ENCODE measurements around the gene LMX1B. TPM values are rescaled to one million over a fixed set of nuclear protein-coding genes. Genes with fewer than 3 reads are reported as not detected.

Gene LMX1B
- polyA plus RNA-seq, 1 of the 3 experiments (the other 2 are of a cell fraction) = not detected

DNA sequence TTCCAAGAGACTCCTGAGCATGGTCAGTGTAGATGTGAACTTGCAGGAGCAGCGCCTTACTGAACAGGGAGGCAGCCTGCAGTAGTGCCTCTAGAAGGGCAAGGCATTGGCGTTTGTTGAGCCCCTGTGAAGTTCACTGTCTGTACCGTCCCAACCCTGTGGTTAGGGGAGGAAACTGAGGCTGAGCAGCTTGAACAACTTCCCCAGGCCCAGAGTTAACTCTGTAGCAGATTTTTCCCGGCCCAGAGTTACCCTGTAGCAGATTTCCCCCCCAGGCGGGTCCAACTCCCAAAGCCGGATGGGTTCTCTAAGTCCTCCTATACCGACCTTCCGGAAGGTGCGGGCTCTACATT, 9.6 kb downstream of the LMX1B start:
- 34% methylated on average over 7 of the region's 9 CpGs for WGBS (ENCODE audit: low lambda C conversion rate)
- H3K9me2 ChIP-seq = no peaks in the 10 kb centered on the region
- no peak for DNase-seq
- no peak for TF ChIP-seq TEAD4 (IDR thresholded peaks at IDR 0.05; ENCODE audit: borderline replicate concordance, insufficient read depth)
- TF ChIP-seq, protein P1, sequence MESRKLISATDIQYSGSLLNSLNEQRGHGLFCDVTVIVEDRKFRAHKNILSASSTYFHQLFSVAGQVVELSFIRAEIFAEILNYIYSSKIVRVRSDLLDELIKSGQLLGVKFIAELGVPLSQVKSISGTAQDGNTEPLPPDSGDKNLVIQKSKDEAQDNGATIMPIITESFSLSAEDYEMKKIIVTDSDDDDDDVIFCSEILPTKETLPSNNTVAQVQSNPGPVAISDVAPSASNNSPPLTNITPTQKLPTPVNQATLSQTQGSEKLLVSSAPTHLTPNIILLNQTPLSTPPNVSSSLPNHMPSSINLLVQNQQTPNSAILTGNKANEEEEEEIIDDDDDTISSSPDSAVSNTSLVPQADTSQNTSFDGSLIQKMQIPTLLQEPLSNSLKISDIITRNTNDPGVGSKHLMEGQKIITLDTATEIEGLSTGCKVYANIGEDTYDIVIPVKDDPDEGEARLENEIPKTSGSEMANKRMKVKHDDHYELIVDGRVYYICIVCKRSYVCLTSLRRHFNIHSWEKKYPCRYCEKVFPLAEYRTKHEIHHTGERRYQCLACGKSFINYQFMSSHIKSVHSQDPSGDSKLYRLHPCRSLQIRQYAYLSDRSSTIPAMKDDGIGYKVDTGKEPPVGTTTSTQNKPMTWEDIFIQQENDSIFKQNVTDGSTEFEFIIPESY (IDR thresholded peaks at IDR 0.05; ENCODE audit: borderline replicate concordance, low read depth) = no peak
- TF ChIP-seq RCOR1 (IDR thresholded peaks at IDR 0.05; ENCODE audit: low read length) = no peak
- TF ChIP-seq, protein P2, sequence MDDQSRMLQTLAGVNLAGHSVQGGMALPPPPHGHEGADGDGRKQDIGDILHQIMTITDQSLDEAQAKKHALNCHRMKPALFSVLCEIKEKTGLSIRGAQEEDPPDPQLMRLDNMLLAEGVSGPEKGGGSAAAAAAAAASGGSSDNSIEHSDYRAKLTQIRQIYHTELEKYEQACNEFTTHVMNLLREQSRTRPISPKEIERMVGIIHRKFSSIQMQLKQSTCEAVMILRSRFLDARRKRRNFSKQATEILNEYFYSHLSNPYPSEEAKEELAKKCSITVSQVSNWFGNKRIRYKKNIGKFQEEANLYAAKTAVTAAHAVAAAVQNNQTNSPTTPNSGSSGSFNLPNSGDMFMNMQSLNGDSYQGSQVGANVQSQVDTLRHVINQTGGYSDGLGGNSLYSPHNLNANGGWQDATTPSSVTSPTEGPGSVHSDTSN (IDR thresholded peaks at IDR 0.05) = no peak
- no peak for TF ChIP-seq YY1 (IDR thresholded peaks at IDR 0.05; ENCODE audit: low read depth)
- no peak for TF ChIP-seq TCF12 (IDR thresholded peaks at IDR 0.05)
- no peak for TF ChIP-seq RXRA (IDR thresholded peaks at IDR 0.05; ENCODE audit: borderline replicate concordance, low read depth)
- TF ChIP-seq GABPA (IDR thresholded peaks at IDR 0.05; ENCODE audit: low read depth) = no peak
- ChIA-PET POLR2A (no interaction called here), CTCF (interaction anchor here (0.9 to 2.2 kb wide), 3 partner anchors 10 to 74 kb away, joined by 3 to 6 read pairs (median 5); no protein-coding TSS in a partner anchor)
- H3F3A ChIP-seq (replicated peaks; ENCODE audit: insufficient read depth) = no peaks in the 10 kb centered on the region
- H3K27ac ChIP-seq (ENCODE audit: low read depth in 2 of 2, low read length in 1 of 2) = no peak overlapping the region
- H3K27me3 ChIP-seq (ENCODE audit: insufficient read depth) = peaks cover 100% of the 10 kb centered on the region
- H3K9me3 ChIP-seq = no peaks in the 10 kb centered on the region
- H3K4me3 ChIP-seq (ENCODE audit: low read depth in 2 of 2, low read length in 1 of 2) = no peak overlapping the region
- no peaks in the 10 kb centered on the region for H3K79me2 ChIP-seq (ENCODE audit: insufficient read depth)
- H3K36me3 ChIP-seq (replicated peaks in 1 of 2; ENCODE audit: control insufficient read depth in 1 of 2, insufficient read depth in 2 of 2, low read length in 1 of 2) = no peaks in the 10 kb centered on the region
- no peaks in the 10 kb centered on the region for H4K20me1 ChIP-seq (ENCODE audit: insufficient read depth)
- no peak overlapping the region for H3K4me2 ChIP-seq
- H3K4me1 ChIP-seq (ENCODE audit: control insufficient read depth in 1 of 2, insufficient read depth in 2 of 2, low read depth in 1 of 2, low read length in 1 of 2) = peaks cover 0 to 8% of the 10 kb centered on the region in 2 experiments; a peak in 1 of 4 replicates
- H3K9ac ChIP-seq = no peak overlapping the region
- H2AFZ ChIP-seq (ENCODE audit: low read depth) = no peak overlapping the region

DNA sequence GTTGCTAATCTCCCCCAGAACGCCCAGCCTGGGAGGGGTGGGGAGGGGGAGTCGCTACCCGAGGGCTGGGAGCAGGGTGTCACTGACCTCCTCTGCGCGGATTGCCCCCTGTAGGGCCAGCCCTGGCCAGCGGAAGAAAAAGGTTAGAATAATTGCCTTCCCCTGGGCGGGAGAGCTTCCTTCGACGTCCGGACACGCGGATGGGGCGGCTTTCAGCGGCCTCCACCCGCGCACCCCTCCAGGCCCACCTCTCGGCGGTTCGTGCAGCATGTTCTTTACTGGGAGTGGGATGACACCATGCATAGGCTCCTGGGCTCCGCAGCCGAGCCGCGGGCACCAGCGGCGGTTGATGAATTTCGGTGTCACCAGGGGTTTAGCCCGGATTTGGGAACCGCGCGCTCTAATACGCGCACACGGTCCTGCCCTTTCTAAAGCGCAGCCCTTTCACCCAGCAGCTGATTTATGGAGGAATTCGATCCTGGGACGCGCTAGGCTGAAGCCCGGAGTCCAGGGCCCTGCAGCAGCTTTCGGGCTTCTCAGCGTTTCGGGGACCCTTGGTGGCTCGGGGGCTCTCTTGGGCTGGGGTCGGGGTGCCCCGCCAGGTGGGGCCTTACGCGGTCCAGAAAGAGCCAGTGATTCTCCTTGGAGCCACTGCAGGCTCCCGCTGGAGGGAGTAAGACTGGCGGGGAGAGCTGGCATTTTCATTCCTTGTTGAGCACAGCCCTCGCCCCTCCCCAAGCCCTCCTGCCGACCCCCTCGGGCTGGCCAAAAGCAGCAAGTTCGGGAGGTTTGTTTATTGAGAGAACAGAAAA, 10.1 kb downstream of the LMX1B start:
- no peak for TF ChIP-seq CHD2 (IDR thresholded peaks at IDR 0.05; ENCODE audit: low read length, partially characterized antibody)
- Histone ChIP-seq H2AFZ (ENCODE audit: low read depth) (no peak overlapping the region), H3K36me3 (replicated peaks in 1 of 2; ENCODE audit: control insufficient read depth in 1 of 2, insufficient read depth in 2 of 2, low read length in 1 of 2) (no peaks in the 10 kb centered on the region), H3K9ac (no peak overlapping the region), H3K27ac (ENCODE audit: low read depth in 2 of 2, low read length in 1 of 2) (no peak overlapping the region), H3K4me3 (ENCODE audit: low read depth in 2 of 2, low read length in 1 of 2) (no peak overlapping the region), H3K4me2 (no peak overlapping the region), H3F3A (replicated peaks; ENCODE audit: insufficient read depth) (no peaks in the 10 kb centered on the region), H3K9me2 (no peaks in the 10 kb centered on the region), H3K27me3 (ENCODE audit: insufficient read depth) (peaks cover 100% of the 10 kb centered on the region), H3K4me1 (ENCODE audit: control insufficient read depth in 1 of 2, insufficient read depth in 2 of 2, low read depth in 1 of 2, low read length in 1 of 2) (peaks cover 0 to 12% of the 10 kb centered on the region in 2 experiments; a peak in 2 of 4 replicates), H3K79me2 (ENCODE audit: insufficient read depth) (no peaks in the 10 kb centered on the region), H3K9me3 (no peaks in the 10 kb centered on the region), H4K20me1 (ENCODE audit: insufficient read depth) (no peaks in the 10 kb centered on the region)
- POLR2A ChIA-PET = interaction anchor here (0.7 kb wide), 1 partner anchor 75 kb away, joined by 6 read pairs; no protein-coding TSS in a partner anchor
- WGBS (ENCODE audit: low lambda C conversion rate) = 8% methylated on average over 14 of the region's 52 CpGs
- CTCF ChIA-PET = interaction anchor here (0.9 to 2.2 kb wide), 6 partner anchors 10 to 104 kb away, joined by 3 to 6 read pairs (median 4); no protein-coding TSS in a partner anchor
- DNase-seq = no peak

Data from SK-N-SH (cell line).